Activated naive CD8-positive, alpha-beta T cell treated with anti-CD3 and anti-CD28 coated beads, Interleukin-2, amount 50 U/mL, for 24 hours (primary cell): ENCODE data around the gene CACNA1C.

Source experiments
- ATAC-seq: fragments of 150-1000 bp; cut with Tn5 transposase; one replicate; pipeline ENCODE4 v1.10.0; 2021
- DNase-seq: peaks from one replicate; pipeline ENCODE4 v3.0.0; 2021
- H3K27ac Mint-ChIP-seq: one replicate; pipeline ENCODE4 v1.8.0; 2021; ENCODE audit warnings: mild to moderate bottlenecking, mixed read lengths
- H3K27me3 Mint-ChIP-seq: one replicate; pipeline ENCODE4 v1.8.0; 2021; ENCODE audit warnings: mixed read lengths
- H3K36me3 Mint-ChIP-seq: one replicate; pipeline ENCODE4 v1.8.0; 2021; ENCODE audit warnings: low read depth, mixed read lengths
- H3K4me1 Mint-ChIP-seq: one replicate; pipeline ENCODE4 v1.8.0; 2021; ENCODE audit warnings: mixed read lengths
- H3K4me3 Mint-ChIP-seq: one replicate; pipeline ENCODE4 v1.8.0; 2021; ENCODE audit warnings: mild to moderate bottlenecking, moderate library complexity, mixed read lengths
- H3K9me3 Mint-ChIP-seq: one replicate; pipeline ENCODE4 v1.8.0; 2021; ENCODE audit warnings: mixed read lengths

Gene CACNA1C

DNA sequence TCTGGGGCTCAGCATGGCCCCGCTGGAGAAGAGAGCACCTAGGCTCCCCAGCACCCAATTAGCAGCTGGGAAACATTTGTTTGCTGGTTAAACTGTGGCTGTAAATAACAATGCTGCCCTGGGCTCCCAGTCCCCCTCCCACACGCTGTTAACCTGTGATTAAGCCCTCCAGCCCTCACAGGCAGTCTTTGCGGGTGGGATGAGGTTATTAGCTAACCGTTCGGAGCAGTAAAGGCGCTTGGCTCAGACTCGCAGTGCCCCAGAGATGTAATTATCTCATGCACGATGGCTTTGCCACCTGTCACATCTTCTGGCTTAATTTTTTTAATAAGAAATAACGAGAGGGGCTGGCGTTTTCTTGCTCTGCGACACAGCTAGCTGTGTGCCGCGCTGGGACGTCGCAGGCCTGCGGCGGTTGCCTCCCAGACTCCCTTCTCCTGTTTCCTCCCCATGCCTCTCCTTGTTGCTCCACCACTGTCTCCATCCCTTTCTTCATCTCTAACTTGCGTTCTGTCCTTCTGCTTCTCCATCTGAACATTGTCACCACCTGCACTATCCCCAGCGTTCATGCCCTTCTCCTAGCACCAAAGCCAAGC, 502.8 kb downstream of the CACNA1C start:
- no peaks in the 10 kb centered on the region for H3K4me1 Mint-ChIP-seq
- no peak overlapping the region for H3K27ac Mint-ChIP-seq
- no peak for DNase-seq
- no peak for ATAC-seq
- H3K9me3 Mint-ChIP-seq, result no peaks in the 10 kb centered on the region
- H3K27me3 Mint-ChIP-seq, result no peaks in the 10 kb centered on the region
- no peaks in the 10 kb centered on the region for H3K36me3 Mint-ChIP-seq
- H3K4me3 Mint-ChIP-seq, result no peak overlapping the region

DNA sequence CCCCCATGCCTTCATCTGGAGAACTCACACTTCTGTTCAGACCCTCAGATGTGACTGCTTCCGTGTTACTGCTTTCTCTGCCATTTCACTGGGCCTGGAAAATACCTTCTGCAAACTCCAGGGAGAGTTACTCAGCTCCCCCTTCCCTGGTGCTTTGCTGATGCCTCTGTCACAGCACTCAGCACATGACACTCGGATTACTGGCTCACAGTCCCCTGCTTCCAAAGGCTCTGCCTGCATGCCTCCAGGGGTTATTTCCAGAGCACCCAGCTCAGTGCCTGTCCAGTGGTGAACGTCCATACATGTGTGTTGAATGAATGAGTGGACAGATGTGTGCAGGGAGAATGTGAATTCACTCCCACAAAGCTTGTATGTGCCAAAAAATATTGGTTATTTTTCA, 504.8 kb downstream of the CACNA1C start:
- Mint-ChIP-seq H3K27me3 (peaks cover 2% of the 10 kb centered on the region), H3K36me3 (no peaks in the 10 kb centered on the region), H3K9me3 (no peaks in the 10 kb centered on the region), H3K4me3 (no peak overlapping the region), H3K4me1 (no peaks in the 10 kb centered on the region), H3K27ac (no peak overlapping the region)
- no peak for DNase-seq
- ATAC-seq, result no peak

DNA sequence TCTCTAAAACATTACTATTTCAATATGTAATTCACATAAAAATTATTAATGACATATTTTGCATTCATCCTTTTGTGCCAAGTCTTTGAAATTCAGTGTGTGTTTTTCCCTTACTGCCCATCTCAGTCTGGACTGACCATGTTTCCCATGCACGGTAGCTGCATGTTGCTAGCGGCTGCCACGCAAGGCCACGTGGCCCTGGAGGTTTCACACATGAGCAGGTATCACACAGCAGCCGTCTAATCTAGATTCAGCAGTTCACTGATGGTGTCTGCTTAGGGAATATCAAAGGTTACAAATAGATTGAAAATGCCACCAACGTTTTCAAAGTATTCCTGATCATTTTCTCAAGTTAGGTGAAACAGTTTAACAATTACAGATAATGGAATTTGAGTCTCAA, 507.1 kb downstream of the CACNA1C start:
- H3K4me3 Mint-ChIP-seq, result no peak overlapping the region

DNA sequence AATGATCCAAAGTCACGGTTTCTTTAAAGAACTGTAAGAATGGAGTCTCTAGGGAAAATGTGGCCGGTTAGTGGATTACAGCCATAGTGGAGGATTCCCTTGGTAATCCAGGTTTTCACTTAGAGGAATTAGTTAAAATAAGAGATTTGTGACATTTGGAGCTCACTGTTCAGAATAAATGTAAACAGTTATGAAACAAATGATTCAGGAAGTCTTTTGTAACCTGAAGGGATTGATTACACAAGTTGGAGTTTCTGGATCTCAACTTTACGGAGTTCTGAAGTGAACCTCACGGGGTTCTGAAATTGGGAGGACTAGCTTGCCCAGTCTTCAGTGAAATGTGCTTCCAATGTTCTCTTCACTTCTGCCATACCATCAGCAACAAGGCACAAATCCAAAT, 507.6 kb downstream of the CACNA1C start:
- Mint-ChIP-seq H3K4me1 (no peaks in the 10 kb centered on the region), H3K9me3 (no peaks in the 10 kb centered on the region), H3K4me3 (no peak overlapping the region), H3K27ac (no peak overlapping the region), H3K36me3 (no peaks in the 10 kb centered on the region), H3K27me3 (peaks cover 2% of the 10 kb centered on the region)
- ATAC-seq (no peak), DNase-seq (no peak)

More for the DNA sequence above, 507.1 kb downstream of the CACNA1C start:
- no peak for ATAC-seq
- H3K9me3 Mint-ChIP-seq, result no peaks in the 10 kb centered on the region
- peaks cover 2% of the 10 kb centered on the region for H3K27me3 Mint-ChIP-seq
- no peak for DNase-seq
- no peak overlapping the region for H3K27ac Mint-ChIP-seq
- H3K36me3 Mint-ChIP-seq, result no peaks in the 10 kb centered on the region
- no peaks in the 10 kb centered on the region for H3K4me1 Mint-ChIP-seq

DNA sequence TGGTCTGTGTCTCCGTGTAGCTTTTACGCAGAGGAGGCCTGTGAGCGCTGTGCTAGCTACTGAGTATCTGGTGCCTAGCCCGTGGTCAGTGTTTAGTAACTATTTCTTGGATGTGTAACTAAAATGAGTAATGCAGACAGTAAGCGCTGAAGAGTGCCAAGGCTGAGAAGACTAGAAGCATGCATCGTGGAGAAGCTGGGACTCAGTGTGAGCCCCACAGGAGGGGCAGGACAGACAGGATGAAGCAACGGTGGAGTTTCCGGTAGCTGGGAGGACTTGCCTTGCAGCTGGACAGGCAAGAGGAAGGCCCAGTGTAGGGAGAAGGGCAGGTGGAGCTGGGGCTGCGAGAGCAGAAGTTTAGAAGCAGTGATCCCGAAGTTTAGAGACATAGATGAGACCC, 508.6 kb downstream of the CACNA1C start:
- ATAC-seq (no peak), DNase-seq (no peak)
- peaks cover 2% of the 10 kb centered on the region for H3K27me3 Mint-ChIP-seq
- no peaks in the 10 kb centered on the region for H3K36me3 Mint-ChIP-seq
- H3K27ac Mint-ChIP-seq, result no peak overlapping the region
- H3K9me3 Mint-ChIP-seq, result no peaks in the 10 kb centered on the region
- H3K4me3 Mint-ChIP-seq, result no peak overlapping the region
- no peaks in the 10 kb centered on the region for H3K4me1 Mint-ChIP-seq

DNA sequence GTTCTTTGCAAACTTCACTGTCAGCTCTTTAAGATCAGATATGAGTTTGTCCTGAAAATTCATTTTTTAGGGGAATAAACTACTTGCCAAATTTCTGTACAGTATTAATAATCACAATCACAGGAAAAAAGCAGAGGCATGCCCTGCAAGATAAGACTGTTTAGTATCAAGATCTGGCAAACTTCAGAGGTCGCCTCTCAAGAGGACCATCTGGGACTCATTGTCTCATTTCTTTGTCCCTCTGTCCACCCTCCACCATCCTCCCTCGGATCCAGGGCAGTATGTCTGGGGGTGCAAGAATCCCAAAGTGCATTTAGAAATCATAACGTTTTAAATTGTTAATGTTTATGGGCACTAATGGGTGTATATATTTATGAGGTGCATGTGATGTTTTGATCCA, 509.6 kb downstream of the CACNA1C start:
- no peaks in the 10 kb centered on the region for H3K4me1 Mint-ChIP-seq
- H3K36me3 Mint-ChIP-seq, result no peaks in the 10 kb centered on the region
- peaks cover 2% of the 10 kb centered on the region for H3K27me3 Mint-ChIP-seq

DNA sequence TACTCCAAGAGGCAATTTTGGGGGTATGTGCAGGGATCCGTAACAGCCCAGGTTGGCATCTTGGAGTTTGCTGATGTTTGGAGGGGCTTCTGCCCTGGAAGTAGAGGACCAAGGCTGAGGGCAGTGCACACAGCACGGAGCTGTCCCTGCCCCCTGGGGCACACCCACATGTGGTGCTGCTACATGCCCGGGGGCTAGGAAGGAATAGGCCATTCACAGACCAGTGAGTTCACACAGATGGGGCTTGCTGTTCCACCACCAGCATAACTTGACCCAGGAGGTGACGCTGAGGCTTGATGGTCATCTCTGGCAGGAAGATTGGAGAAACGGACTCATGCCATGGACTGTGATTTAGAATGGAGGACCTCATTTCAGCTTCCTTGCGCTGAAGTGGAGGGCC, 510.9 kb downstream of the CACNA1C start:
- no peak for DNase-seq
- H3K27me3 Mint-ChIP-seq, result peaks cover 2% of the 10 kb centered on the region
- no peak overlapping the region for H3K4me3 Mint-ChIP-seq
- H3K4me1 Mint-ChIP-seq, result no peaks in the 10 kb centered on the region
- H3K9me3 Mint-ChIP-seq, result no peaks in the 10 kb centered on the region
- H3K36me3 Mint-ChIP-seq, result no peaks in the 10 kb centered on the region
- no peak for ATAC-seq
- no peak overlapping the region for H3K27ac Mint-ChIP-seq

More for the DNA sequence above, 509.6 kb downstream of the CACNA1C start:
- DNase-seq (no peak), ATAC-seq (no peak)
- no peak overlapping the region for H3K4me3 Mint-ChIP-seq
- no peak overlapping the region for H3K27ac Mint-ChIP-seq
- H3K9me3 Mint-ChIP-seq, result no peaks in the 10 kb centered on the region

DNA sequence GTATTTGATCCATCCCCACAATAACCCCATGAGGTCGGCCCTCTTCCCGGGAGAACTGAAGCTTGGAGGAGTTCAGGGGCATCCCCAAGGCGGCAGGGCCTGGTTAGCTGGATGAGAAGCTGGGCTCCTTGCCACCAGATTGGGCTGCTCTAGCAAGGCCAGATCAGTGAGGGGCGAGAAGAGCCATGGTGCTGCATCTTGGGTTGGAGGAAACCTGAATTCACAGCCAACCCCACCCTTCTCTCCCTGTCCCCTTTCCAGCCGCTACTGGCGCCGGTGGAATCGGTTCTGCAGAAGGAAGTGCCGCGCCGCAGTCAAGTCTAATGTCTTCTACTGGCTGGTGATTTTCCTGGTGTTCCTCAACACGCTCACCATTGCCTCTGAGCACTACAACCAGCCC, 513.4 kb downstream of the CACNA1C start:
- H3K4me3 Mint-ChIP-seq, result no peak overlapping the region
- no peaks in the 10 kb centered on the region for H3K36me3 Mint-ChIP-seq
- peaks cover 2% of the 10 kb centered on the region for H3K27me3 Mint-ChIP-seq
- H3K27ac Mint-ChIP-seq, result no peak overlapping the region
- DNase-seq (no peak), ATAC-seq (no peak)
- H3K9me3 Mint-ChIP-seq, result no peaks in the 10 kb centered on the region
- no peaks in the 10 kb centered on the region for H3K4me1 Mint-ChIP-seq

DNA sequence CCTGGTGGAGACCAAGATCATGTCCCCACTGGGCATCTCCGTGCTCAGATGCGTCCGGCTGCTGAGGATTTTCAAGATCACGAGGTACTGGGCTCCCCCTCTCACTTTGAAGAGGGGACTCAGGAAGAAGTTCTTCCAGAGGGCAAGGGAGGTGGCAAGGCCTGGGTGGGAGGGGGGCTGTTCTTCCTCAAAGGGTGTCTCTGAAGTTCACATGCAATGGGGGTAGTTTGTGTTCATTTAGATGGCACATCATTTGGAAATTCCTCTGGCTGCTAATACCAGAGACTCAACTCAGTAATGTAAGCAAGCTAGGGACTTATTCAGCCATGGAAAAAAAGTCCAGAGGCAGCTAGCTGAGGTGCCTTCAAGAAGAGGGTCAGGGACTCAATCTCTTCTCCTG, 514.9 kb downstream of the CACNA1C start:
- DNase-seq (no peak), ATAC-seq (no peak)
- Mint-ChIP-seq H3K27ac (no peak overlapping the region), H3K36me3 (no peaks in the 10 kb centered on the region), H3K4me1 (no peaks in the 10 kb centered on the region), H3K9me3 (no peaks in the 10 kb centered on the region), H3K27me3 (peaks cover 1% of the 10 kb centered on the region), H3K4me3 (no peak overlapping the region)

DNA sequence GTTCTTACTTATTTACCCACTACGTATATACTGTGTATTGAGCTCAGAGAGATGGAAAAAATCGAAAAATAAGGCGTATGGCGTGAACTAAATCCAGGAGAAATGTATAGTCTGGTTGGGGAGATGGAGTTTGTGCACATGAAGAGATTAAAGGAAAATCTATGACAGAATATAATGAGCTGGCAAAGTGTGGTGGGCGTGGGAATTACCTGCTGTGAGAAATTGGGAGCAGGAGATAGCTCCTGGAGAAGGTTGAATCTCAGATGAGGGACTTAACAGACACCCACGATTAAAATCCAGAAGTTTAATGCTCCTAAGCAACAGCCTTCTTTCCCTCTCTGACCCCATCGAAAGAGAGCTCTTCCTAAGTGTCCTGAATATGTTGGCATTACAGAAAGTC, 517.8 kb downstream of the CACNA1C start:
- Mint-ChIP-seq H3K4me3 (no peak overlapping the region), H3K9me3 (no peaks in the 10 kb centered on the region), H3K27ac (no peak overlapping the region), H3K4me1 (no peaks in the 10 kb centered on the region), H3K27me3 (peaks cover 13% of the 10 kb centered on the region), H3K36me3 (no peaks in the 10 kb centered on the region)
- DNase-seq, result no peak
- ATAC-seq, result no peak

DNA sequence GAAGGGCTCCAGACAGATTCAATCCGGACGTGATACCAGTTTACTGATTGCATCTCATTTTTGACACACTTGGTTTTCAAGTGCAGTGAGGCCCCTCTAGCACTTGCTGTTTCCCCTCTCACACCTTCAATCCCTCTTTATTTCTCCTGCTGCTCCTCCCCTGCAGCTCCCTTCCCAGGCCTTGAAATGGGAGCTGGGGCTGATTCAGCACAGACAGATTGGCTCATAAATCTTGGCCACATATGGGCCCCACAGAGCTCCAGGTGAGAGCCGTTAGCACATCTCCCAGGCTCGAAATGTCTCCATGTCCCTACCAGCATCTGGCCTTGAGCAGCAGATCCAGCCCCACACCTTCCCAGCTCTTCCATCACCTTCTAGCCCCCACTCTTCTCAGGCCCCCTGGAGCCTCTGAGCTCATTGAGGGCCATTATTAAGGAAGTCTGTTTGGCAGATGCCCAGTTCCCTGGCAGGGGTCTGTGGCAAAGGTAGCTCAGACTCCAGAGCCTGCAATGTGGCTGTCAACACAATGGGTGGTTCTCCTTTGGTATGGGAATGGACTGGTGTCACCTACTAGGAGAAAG, 521.7 kb downstream of the CACNA1C start:
- Mint-ChIP-seq H3K27me3 (peaks cover 13% of the 10 kb centered on the region), H3K4me1 (no peaks in the 10 kb centered on the region), H3K27ac (no peak overlapping the region), H3K36me3 (no peaks in the 10 kb centered on the region), H3K4me3 (no peak overlapping the region), H3K9me3 (no peaks in the 10 kb centered on the region)
- no peak for ATAC-seq
- DNase-seq, result no peak

DNA sequence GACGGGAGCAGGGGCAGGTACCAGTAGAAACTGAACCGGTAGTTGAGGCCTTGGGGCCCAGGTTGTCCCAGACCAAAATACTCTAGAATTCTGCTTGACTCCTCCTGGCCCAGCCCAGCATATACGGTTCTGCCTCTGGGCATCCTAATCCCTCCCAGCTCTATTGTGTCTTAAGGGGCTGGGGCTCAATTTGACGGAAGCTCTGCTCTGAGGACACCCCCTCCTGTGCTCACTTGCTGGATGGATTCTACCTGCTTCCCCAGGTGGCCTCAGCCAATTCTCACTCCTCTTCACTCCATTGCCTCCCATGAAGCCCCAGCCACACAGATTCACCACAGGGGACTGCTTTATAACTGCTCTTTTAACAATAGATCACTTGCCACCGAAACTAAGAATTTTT, 522.5 kb downstream of the CACNA1C start:
- Mint-ChIP-seq H3K9me3 (no peaks in the 10 kb centered on the region), H3K27ac (no peak overlapping the region), H3K27me3 (peaks cover 13% of the 10 kb centered on the region), H3K36me3 (no peaks in the 10 kb centered on the region), H3K4me1 (no peaks in the 10 kb centered on the region), H3K4me3 (no peak overlapping the region)
- DNase-seq (no peak), ATAC-seq (no peak)

DNA sequence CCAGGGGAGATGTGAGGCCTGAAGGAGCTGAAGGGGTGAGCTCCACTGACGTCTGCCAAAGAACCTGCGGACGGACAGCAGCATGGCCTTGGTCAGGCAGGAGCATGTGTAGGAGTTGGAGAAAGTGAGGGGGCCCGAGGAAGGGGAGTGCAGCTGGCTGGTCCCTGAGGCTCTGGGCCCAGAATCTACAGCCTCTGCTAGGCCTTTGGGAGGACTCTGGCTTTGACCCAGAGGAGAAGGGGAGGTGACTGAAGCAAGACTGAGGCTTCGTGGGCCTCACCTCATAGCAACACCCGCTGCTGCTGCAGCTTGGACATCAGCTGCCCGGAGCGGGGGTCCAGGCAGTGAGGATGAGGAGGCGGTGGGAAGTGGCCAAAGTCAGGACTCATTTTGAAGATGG, 525.4 kb downstream of the CACNA1C start:
- Mint-ChIP-seq H3K27ac (no peak overlapping the region), H3K36me3 (no peaks in the 10 kb centered on the region), H3K27me3 (peaks cover 24% of the 10 kb centered on the region), H3K9me3 (no peaks in the 10 kb centered on the region), H3K4me1 (no peaks in the 10 kb centered on the region), H3K4me3 (no peak overlapping the region)
- ATAC-seq (no peak), DNase-seq (no peak)

DNA sequence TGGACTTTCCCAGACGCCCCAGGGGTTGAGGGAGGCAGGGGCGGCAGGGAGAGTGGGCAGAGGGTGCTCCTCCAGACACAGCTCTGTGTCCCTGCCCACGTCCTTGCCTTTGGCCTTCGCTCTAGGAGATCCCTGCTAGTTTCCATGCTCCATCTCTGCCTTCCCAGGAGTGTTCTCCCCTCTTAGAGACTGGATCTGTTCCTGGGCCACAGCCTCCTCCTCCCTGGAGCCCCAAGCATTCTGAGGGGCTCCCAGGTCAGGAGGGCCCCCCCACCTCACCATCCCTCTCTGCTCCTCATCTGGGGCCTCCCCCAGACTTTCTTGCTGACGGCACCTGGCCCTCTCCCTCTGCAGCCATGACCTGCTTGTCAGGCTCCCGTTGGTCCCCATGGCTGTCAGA, 526.0 kb downstream of the CACNA1C start:
- Mint-ChIP-seq H3K4me1 (no peaks in the 10 kb centered on the region), H3K4me3 (no peak overlapping the region), H3K9me3 (no peaks in the 10 kb centered on the region), H3K27ac (no peak overlapping the region), H3K36me3 (no peaks in the 10 kb centered on the region), H3K27me3 (peaks cover 29% of the 10 kb centered on the region)
- DNase-seq (no peak), ATAC-seq (no peak)

DNA sequence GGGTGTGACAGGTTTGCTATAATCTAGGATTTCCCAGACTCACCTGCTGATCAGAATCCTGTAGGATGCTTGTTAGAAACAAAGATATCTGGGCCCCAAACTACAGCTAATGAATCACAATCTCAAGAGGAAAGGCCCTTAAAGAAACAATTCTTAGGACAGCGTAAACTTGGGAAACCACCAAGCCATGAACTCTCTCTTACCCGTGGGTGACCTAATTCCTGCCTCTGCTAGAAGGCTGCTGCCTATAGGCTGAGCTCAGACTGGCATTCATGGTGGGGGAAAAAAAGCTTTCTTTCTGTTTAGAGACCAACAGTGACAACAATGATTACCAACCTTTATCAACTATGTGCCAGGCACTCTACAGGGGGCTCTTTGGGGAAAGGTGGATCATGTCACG, 528.0 kb downstream of the CACNA1C start:
- no peaks in the 10 kb centered on the region for H3K36me3 Mint-ChIP-seq
- H3K27me3 Mint-ChIP-seq, result peaks cover 36% of the 10 kb centered on the region
- no peak for DNase-seq
- H3K4me1 Mint-ChIP-seq, result no peaks in the 10 kb centered on the region
- no peak overlapping the region for H3K4me3 Mint-ChIP-seq
- no peak for ATAC-seq
- no peaks in the 10 kb centered on the region for H3K9me3 Mint-ChIP-seq
- H3K27ac Mint-ChIP-seq, result no peak overlapping the region
